ENCODE measurements around the gene VPS13C.

The VPS13C gene

DNA sequence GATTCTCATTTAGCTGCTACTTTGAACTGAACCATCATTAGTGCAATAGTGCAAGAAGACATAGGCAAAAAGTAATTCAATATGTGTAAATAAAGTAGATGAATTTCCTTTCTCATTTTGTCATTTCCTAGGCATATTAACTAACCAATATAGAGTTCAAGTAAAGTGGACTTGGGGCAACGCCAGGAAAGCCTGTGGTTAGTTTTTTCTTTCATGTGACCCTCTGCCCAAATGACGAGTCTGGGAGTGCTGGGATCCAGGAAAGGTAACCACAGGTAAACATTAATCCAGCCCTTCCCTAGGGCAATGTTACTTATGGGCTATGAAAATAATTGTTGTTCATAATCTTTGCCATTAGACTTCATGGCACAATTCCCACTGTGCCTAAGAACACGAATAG lies 181.0 kb downstream of the VPS13C start:
- in situ Hi-C loops (cut with MboI; ENCODE audit: low sequenced_read_pairs): no loop called here

DNA sequence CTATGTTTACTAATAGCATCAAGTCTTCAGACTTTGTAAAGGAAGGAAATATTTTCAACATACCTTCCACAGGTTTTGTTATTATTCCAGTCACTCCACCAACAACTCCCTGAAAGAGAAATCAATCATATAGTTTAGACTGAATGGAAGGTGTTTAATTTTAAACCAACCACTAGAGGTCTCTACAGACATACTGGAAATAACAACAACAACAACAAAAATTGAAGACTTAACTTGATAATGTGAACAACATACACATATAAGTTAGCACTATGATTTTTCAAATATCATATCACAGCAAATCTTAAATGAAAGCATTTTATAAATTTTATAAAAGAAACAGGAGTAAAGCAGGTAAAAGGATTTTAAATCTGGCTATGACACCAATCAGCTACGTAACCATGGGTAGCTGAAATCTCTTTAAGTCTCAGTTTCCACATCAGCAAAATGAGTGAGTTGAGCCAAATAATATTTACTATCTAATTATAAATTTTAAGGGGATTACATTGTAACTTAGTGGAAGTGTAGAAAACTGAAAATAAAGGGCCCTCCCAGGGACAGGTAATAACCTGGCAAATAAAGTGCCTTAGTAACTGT lies 188.2 kb downstream of the VPS13C start:
- in situ Hi-C loops (cut with MboI; ENCODE audit: low sequenced_read_pairs): no loop called here

DNA sequence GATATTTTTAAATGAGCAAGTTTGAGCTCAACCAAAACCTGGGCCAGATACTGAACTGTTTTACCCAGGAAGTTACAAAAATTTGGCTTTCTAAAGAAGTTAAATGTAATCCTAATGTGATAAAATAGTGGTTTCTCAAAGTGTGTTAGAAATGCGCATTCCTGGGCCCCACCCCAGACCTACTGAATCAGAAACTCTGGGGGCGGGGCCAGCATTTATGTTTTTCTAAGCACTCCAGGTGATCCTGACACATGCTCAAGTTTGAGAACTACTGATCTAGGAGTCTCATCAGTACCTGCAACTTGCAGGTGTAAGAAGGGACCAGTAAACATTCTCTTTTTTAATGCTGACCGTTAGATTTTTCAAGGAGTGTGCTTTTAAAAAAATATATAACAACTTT lies 190.6 kb downstream of the VPS13C start:
- in situ Hi-C loops (cut with MboI; ENCODE audit: low sequenced_read_pairs): no loop called here

DNA sequence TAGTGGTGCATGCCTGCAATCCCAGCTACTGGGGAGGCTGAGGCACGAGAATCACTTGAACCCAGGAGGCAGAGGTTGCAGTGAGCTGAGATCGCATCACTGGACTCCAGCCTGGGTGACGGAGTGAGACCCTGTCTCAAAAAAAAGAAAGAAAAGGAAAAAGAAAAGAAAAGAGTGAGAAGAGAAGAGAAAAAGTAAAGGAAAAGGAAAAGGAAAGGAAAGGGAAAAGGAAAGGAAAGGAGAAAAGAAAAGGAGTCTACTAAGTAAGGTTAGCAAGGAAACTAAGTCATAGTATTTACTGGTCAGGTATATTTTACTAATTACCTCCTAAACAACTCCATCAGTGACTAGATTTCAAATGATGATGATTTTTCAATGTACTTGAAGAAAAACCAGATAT lies 198.3 kb downstream of the VPS13C start:
- in situ Hi-C loops (cut with MboI; ENCODE audit: low sequenced_read_pairs): no loop called here

DNA sequence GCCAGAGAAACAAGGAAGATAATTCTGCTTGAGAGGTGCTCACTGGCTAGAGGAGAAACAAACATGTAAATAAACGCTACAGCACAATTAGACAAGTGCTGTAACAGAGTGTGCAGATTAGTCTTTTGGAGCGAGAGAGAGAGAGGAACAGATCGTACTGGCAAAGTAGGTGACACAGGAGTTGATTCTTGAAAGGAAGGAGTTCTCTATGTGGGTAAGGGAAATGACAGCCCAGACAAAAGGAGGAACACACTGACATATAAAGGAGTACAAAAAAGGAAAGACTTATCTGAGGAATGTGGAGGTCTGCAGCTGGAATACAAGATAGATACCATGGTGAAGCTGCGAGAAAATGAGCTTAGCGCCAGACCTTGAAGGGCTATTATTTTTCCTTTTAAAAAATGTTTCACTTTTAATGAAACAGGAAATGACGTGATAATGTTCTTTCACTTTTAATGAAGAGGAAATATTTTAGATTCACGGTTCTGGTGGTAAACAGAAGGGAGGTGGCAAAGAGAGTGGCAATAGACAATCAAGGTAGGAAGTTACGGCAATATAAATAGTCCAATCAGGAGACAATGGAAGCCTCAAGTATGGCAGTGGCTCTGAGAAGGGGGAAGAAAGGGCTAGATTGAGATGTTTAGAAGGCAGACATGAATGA lies 202.9 kb downstream of the VPS13C start:
- in situ Hi-C loops (cut with MboI; ENCODE audit: low sequenced_read_pairs): no loop called here

DNA sequence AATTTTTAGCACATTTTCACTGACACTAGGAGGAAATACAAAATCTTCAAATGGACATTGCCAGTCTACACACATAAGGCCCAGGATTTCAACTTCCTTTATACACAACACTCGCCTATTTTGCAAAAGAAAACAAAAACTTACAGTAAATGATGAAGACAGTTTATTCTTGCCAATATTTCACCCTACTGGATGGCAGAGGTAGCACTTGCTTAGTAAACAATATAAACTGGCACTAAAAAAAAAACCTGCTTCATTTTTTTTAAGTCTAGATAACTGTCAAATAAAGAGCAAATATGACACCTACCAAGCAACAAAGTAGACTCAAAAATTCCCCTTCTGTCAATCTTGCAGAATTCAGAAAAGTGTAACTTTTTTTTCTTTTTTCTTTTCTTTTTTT lies 204.0 kb downstream of the VPS13C start:
- in situ Hi-C loops (cut with MboI; ENCODE audit: low sequenced_read_pairs): no loop called here

DNA sequence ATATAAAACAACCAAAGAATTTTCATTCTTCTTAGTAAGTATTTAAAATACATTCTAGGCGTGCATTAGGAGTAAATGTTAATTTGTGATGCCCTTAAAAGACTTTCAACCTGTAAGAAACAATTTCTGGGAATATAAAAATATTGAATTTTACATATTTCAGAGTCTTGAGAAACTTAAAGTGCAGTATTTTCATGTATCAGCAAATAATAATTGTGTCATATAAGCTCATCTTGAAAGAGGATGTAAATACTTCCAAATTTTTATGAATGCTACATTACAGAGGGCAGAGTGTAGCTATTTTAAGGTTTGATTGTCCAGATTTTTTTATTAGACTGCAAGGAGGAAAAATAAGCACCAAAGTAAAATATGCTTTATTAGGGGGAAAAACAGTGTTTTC lies 207.1 kb downstream of the VPS13C start:
- in situ Hi-C loops (cut with MboI; ENCODE audit: low sequenced_read_pairs): no loop called here

DNA sequence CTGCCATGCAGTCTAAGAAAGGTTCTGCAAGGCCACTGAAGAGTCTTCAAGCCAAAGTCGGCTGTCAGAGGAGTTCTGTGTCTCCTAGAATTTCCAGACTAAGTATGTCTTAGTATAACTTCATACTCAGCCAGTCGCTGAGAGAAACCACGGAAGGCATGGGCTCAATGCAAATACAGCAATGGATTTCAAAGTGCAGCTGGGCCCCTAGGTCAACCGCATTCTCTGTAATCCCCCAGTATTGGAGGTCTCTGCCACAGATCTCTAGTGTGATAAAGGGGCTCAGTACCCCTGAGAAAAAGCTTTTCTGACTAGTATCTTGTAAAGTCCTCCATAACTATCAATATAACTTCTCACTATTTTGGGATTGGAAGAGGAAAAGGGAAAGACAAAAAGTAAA lies 208.3 kb downstream of the VPS13C start:
- in situ Hi-C loops (cut with MboI; ENCODE audit: low sequenced_read_pairs): no loop called here

DNA sequence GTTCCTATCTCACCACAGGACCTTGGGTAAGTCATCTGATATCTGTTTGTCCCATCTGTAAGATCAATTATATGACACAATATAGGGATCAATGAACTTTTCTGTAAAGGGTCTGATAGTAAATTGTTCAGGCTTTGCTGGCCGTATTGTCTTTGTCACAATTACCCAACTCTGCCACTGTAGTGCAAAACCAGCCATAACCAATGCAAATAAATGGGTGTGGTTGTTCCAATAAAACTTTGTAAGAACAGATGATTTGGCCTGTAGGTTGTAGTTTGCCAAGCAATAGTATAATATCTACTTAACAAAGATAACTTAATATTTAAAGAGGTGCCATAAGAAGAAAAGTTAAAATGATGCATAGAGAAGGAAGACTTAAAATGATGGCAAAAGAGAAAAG lies 210.8 kb downstream of the VPS13C start:
- in situ Hi-C loops (cut with MboI; ENCODE audit: low sequenced_read_pairs): no loop called here

DNA sequence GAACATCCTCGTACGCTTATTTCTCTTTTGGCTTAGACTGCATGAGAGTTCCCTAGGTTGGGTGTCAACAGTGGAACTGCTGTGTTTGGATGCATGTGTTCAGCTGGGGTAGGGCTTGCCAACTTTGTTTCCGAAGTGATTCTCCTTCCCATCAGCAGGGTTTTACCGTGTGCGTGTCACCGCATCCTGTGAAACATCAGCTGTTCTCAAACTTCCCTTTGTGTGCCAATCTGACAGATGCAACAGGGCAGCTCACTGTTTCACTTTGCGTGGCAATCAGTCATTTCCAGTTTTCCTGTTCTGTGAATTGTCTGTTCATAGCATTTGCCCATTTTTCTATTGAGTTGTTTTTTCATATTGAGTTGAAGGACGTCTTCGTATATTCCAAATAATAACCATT lies 218.8 kb downstream of the VPS13C start:
- in situ Hi-C loops (cut with MboI; ENCODE audit: low sequenced_read_pairs): no loop called here

DNA sequence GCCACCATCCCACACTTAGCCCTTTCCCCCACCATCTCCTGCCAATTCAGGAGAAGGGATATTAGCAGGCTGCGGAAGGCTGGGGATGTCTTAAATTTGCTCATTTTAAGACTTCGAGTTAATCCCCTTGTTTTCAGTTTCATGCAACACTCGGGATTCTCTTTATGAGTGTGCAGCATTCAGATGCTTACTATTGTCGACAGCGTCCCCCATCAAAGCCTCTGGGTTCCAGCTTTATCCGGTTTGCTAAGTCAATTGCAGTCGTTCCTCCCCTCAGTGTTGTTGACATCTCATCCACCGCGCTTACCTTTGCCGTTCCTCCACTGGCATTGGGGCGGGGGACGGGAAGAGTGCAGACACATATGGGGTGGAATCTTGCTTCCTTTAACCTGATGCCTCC lies 220.2 kb downstream of the VPS13C start:
- in situ Hi-C loops (cut with MboI; ENCODE audit: low sequenced_read_pairs): no loop called here

DNA sequence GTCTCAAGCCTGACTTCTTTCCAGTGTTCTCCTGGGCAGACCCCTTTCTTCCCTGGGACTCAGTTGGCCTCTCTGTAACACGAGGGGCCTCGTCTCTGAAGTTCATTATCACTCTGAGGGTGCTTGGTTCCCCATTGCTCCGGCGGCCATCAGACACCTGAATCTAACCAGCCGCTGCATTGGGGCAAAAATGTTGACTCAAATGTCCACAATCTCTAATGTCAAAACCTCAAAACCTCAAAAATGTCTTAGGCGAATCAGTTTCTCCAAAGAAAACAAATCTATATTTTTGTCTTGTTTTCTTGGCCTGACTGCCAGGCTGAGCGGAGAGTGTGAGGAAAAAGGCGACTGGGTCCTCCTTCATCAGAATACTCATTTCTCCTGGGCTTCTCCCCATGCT lies 220.7 kb downstream of the VPS13C start:
- in situ Hi-C loops (cut with MboI; ENCODE audit: low sequenced_read_pairs): no loop called here

DNA sequence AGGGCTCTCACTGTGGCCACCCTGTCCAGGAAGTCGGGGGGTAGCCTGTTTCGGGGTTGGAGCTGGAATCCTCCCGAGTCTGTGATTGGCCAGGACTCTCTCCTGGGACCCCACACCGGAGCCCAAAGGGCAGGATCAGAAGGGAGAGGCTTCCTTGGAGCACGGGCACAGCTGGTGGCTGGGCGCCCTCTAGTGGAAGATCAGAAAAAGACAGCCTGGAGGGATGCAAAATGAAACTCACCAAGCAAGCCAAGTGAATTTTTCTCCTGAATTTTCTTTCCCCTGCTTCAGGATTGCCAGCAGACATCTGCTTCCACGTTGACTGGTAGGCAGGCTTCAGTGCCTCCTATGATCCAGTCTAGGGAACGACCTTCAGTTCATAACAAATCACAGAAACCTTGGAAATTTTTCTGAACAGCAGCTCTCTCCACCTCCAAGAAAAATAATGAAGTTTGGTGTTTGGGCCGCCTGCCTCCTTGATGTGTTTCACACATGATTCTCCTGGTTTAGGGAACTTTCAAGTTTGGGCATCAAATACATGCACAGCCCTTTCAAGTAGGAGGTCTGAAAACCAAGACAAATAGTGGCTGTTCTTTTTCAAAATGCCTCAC lies 224.6 kb downstream of the VPS13C start:
- in situ Hi-C loops (cut with MboI; ENCODE audit: low sequenced_read_pairs): no loop called here

DNA sequence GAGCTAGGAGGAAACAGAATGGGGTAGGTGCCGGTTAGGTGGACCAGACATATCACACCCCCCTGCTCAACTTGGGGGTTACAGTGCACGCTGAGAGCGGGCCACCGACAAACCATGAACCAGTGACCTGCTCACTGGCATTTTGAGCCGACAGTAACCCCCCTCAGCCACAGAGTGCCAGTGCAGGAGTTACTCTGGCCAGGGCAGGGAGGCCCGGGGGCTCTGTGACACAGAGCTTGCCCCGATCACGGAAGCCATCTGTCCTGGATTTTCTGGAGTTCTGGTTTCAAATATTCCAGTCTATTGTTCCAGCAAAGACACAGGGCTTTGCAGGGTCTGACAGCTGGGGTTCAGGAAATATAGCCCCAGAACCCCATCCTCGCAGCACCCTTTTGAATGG lies 225.2 kb downstream of the VPS13C start:
- in situ Hi-C loops (cut with MboI; ENCODE audit: low sequenced_read_pairs): no loop called here

DNA sequence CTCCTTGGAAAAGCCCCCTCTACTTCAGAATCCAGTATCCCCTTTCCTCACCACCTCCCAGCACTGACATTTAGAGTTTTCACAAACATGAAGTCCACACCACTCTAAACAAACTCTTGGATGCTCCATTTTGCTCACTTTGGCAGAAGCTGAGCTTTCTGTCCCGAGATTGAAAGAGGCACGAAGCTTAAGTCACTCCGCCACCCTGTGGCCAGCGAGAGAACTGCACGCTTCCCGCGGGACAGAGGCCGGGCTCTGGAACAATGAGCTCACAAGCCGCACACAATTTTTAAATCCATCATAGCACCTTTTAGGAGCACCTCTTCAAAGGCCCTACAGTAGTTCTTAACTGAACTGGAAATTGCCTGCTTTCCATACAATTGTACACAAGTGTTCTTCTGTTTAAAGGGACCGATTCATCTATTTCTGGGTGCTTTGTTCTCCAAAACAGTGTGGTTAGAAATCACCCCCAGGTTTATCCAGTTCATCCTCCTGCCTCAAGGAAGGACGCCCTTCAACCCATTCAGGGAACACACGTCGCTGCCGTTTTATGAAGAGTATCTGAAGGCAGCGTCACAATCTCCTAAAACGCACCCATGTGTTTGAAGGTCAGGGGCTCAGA lies 226.1 kb downstream of the VPS13C start:
- in situ Hi-C loops (cut with MboI; ENCODE audit: low sequenced_read_pairs): no loop called here

DNA sequence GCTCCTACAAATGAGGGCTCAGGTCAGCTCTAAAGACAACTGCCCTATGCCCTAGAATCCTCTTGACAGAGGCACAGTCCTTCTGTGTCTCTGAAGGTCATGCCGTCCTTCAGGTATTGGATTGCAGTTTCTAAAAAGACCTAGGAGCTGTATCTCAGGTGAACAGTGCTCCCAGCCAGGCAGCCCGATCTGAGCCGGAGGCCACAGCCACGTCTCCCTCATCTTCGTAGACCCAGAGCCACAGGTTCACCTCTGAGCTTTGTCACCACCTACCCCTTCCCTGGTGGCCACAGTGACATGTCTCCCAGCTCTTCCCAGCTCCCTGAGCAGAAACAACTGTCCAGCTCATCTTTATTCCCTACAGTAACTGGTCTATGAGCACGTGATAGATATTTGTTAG lies 228.0 kb downstream of the VPS13C start:
- in situ Hi-C loops (cut with MboI; ENCODE audit: low sequenced_read_pairs): no loop called here

DNA sequence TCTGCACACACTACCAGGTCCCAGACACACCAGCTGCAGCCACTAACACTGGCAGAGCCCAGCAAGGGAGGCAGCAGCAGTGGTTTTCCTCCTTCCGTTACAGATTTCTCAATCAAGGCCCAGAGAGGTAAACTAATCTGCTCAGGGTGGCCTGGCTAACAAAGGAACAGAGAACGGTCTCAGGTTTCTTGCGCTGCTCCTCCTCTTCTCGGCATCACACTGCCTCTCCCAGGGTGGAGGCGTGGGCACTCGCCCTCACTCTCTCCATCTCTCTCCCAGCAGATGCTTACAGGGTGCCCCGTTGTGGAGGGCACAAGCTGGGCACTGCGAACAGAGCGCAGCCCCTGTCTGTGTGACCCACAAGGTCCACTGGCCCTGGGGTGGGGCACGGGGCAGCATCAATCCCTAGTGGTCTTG lies 228.7 kb downstream of the VPS13C start:
- in situ Hi-C loops (cut with MboI; ENCODE audit: low sequenced_read_pairs): no loop called here

DNA sequence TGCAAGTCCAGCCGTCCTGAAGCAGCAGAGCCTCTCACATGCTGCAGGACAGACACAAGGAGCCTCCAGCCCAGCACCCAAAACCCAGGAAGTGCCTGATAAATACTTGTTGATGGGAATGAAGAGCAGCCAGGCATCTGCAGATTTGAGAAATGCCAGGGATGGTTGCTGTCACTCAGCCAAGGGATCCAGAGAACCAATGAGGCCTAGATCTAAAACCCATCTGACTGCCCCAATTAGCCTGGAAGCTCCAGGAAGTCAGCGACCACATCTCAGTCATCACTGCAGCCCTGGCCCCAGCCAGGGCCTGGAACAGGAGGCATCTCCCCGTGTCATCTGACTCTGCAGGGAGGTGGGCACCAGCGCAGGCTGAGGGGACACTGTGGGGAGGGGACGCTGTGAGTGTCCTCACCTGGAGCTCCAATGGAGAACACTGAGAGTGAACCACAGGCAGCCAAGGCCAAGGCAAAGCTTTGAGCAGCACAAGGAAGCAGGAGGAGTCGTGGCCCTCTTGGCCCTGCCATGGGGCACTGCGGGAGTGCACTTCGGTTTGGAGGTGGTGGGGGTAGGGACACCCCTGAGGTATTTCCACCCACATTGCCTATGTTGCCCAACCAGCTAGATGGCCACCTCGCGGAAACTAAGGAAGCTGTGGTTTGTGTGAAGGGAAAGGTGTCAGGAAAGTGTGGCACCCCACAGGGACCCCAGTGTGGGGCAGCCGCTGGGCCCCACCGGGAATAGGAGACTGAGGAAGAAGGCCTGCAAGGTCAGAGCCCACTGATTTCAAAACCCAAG lies 229.5 kb downstream of the VPS13C start:
- in situ Hi-C loops (cut with MboI; ENCODE audit: low sequenced_read_pairs): no loop called here

DNA sequence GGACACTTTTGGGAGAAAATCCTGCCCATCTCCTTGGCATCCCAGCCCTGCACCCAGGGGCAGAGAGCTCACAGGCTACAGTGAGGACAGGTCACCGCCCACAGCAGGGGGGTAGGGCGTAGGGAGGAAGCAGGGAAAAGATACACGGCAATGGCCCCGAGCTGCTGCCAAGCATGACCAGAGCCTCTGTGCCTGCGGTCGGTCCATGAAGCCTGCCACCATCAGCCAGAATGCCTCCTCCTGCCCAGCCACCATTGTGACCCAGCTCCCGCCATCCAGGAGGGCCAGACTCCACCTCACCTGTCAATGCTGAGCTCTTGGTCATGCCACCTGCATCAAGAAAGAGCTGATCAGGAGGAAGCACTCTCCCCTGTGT lies 230.7 kb downstream of the VPS13C start:
- in situ Hi-C loops (cut with MboI; ENCODE audit: low sequenced_read_pairs): no loop called here

DNA sequence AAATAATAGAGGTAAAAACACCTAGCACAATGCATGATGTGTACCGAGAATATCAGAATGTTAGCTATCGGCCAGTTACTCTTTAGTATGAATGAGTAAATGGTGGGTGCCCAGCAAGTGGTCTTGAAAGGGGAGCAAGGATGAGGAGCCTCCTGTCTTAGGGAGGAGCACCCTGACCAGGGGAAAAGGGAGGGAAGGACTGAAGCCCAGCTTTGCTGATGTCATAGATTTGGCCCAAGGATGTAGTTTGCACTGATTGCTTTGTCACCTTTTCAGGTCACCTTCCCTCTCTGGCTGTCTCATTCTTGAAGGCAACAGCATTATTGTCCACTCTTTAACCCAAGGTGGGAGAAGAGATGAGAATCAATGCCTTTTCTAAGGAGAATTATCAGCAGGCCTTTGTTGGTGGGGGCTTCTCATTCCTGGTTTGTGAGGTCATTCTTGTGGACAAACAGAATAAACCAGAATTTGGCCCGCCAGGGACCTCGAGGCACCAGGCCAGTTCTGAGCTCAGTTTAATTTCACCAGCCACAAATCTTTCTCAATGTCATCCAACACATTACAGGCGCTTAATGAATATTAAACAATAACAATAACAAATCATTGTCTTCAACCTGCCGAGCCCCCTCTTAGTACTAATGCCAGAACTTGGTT lies 231.3 kb downstream of the VPS13C start:
- in situ Hi-C loops (cut with MboI; ENCODE audit: low sequenced_read_pairs): no loop called here

DNA sequence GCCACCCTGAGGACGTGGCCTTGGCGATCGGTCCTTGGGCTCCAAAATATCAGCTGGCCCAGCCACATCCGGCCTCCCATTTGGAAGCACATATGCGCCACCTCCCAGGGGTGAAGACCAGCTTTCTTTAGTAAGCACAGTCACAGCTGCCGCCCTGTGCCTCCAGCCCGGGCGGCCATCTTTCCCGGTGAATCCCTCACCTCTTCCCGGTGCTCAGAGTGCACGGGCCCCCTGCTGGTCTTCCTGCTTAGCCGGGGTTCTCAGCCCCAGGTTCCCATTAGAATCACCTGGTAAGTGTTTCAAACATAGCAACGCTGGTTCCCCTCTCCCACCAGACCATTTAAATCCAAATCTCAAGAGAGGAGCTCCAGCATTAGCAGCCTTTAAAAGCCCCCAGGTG lies 232.2 kb downstream of the VPS13C start:
- in situ Hi-C loops (cut with MboI; ENCODE audit: low sequenced_read_pairs): no loop called here

Measured in HL-60/S4 treated with phorbol 12-myristate 13-acetate at 8.2 ng/mL for 4 days and 3 days (cell line).